ENCODE results near the gene PCLO. TPM values are rescaled to one million over a fixed set of nuclear protein-coding genes. Genes with fewer than 3 reads are reported as not detected.

PCLO gene
- total and polyA plus RNA-seq, 12 donors: 0.06 to 10.8 (median 2.3) TPM

- no peak for DNase-seq
- no peak overlapping the region for H3K27ac ChIP-seq
- ATAC-seq: no peak
- H3K4me1 ChIP-seq: no peaks in the 10 kb centered on the region
- H3K9me3 ChIP-seq: no peaks in the 10 kb centered on the region
- H3K4me3 ChIP-seq: no peak overlapping the region
- H3K27me3 ChIP-seq: no peaks in the 10 kb centered on the region
- no peaks in the 10 kb centered on the region for H3K36me3 ChIP-seq
- 85 to 87% methylated on average over 7 of the region's 7 CpGs for WGBS, 2 donors
- TF ChIP-seq CTCF (IDR thresholded peaks at IDR 0.05): no peak
- intact Hi-C loops (cut with DNase I): loop anchor here in 9 of 10 donors (5.0 to 10.0 kb wide), 12 partner anchors 101 to 1244 kb away; no protein-coding TSS in a partner anchor
Measured at GRCh38 chr7:82726038-82726800, 436.5 kb downstream of the PCLO start.

- H3K27me3 ChIP-seq: no peaks in the 10 kb centered on the region
- no peaks in the 10 kb centered on the region for H3K4me1 ChIP-seq
- WGBS, 2 donors: 64 to 78% methylated on average over 1 of the region's 1 CpG
- DNase-seq: no peak
- no peaks in the 10 kb centered on the region for H3K9me3 ChIP-seq
- no peak for ATAC-seq
- H3K36me3 ChIP-seq: no peaks in the 10 kb centered on the region
- H3K27ac ChIP-seq: no peak overlapping the region
- intact Hi-C loops (cut with DNase I): loop anchor here in 9 of 10 donors (5.0 to 10.0 kb wide), 9 partner anchors 99 to 1241 kb away; no protein-coding TSS in a partner anchor
- H3K4me3 ChIP-seq: no peak overlapping the region
- no peak for TF ChIP-seq CTCF (IDR thresholded peaks at IDR 0.05)
Measured at GRCh38 chr7:82723411-82723810, 439.3 kb downstream of the PCLO start.

GRCh38 chr7:82722946-82723345, 439.7 kb downstream of the PCLO start:
- TF ChIP-seq CTCF (IDR thresholded peaks at IDR 0.05): no peak
- no peaks in the 10 kb centered on the region for H3K4me1 ChIP-seq
- no peak overlapping the region for H3K4me3 ChIP-seq
- DNase-seq (no peak), ATAC-seq (no peak)
- WGBS, 2 donors: 55 to 58% methylated on average over 3 of the region's 3 CpGs
- H3K27ac ChIP-seq: no peak overlapping the region
- H3K9me3 ChIP-seq: no peaks in the 10 kb centered on the region
- no peaks in the 10 kb centered on the region for H3K27me3 ChIP-seq
- no peaks in the 10 kb centered on the region for H3K36me3 ChIP-seq
- intact Hi-C loops (cut with DNase I): loop anchor here in 9 of 10 donors (5.0 to 10.0 kb wide), 9 partner anchors 98 to 1241 kb away; no protein-coding TSS in a partner anchor

GRCh38 chr7:82715344-82715743, 447.3 kb downstream of the PCLO start:
- H3K9me3 ChIP-seq: no peaks in the 10 kb centered on the region
- H3K4me1 ChIP-seq: no peaks in the 10 kb centered on the region
- no peak for TF ChIP-seq CTCF (IDR thresholded peaks at IDR 0.05)
- DNase-seq (no peak), ATAC-seq (no peak)
- H3K27me3 ChIP-seq: peaks cover 0 to 3% (median 0%) of the 10 kb centered on the region in 7 donors
- 74 to 86% methylated on average over 2 of the region's 2 CpGs for WGBS, 2 donors
- H3K4me3 ChIP-seq: no peak overlapping the region
- intact Hi-C loops (cut with DNase I): no loop called here
- no peak overlapping the region for H3K27ac ChIP-seq
- no peaks in the 10 kb centered on the region for H3K36me3 ChIP-seq

Data from heart right ventricle (tissue), 16 donors.